RWPE1 (cell line): ENCODE measurements around the gene MRPS18A.

Experiments
- CTCF ChIA-PET: fragments of 350-600 bp; sonication (Branson Sonifier 250); formaldehyde crosslinking; extraction: SDS; loops from one replicate; lab custom pipeline; 2021; lab: Yijun Ruan, JAX
- POLR2A ChIA-PET: fragments of 400-600 bp; formaldehyde crosslinking; extraction: SDS; loops from one replicate; lab custom pipeline; 2020; ENCODE audit warnings: antibody characterized with exemption; ENCODE audit not compliant: low non-redundant PET; lab: Yijun Ruan, JAX
- DNase-seq: peaks from one replicate; pipeline ENCODE4 v3.0.0; 2012; ENCODE audit warnings: low spot score
- H3K27ac ChIP-seq: fragments of 450-650 bp; 2 replicates; pipeline ENCODE4 v1.5.1; 2017
- CTCF ChIP-seq: fragments of 450-650 bp; conservative IDR thresholded peaks from 2 replicates; pipeline ENCODE4 v1.5.1; 2017; ENCODE audit warnings: low read depth, mild to moderate bottlenecking

MRPS18A gene

GRCh38 chr6:43718387-43719105 is 31.0 kb upstream of the MRPS18A start:
- POLR2A ChIA-PET: no interaction called here
- H3K27ac ChIP-seq: no peak overlapping the region
- CTCF ChIA-PET: no interaction called here
- no peak for TF ChIP-seq CTCF
- no peak for DNase-seq

GRCh38 chr6:43717822-43718221 is 30.2 kb upstream of the MRPS18A start:
- POLR2A ChIA-PET: no interaction called here
- H3K27ac ChIP-seq: no peak overlapping the region
- CTCF ChIA-PET: no interaction called here
- TF ChIP-seq CTCF: no peak
- no peak for DNase-seq

GRCh38 chr6:43717389-43717788 is 29.8 kb upstream of the MRPS18A start:
- ChIA-PET CTCF (no interaction called here), POLR2A (no interaction called here)
- DNase-seq: no peak
- no peak overlapping the region for H3K27ac ChIP-seq
- TF ChIP-seq CTCF: no peak

GRCh38 chr6:43716099-43716498 is 28.5 kb upstream of the MRPS18A start:
- ChIA-PET POLR2A (no interaction called here), CTCF (no interaction called here)
- no peak overlapping the region for H3K27ac ChIP-seq
- no peak for TF ChIP-seq CTCF
- DNase-seq: no peak

GRCh38 chr6:43715056-43715788 is 27.6 kb upstream of the MRPS18A start:
- ChIA-PET CTCF (interaction anchor here (0.6 to 0.9 kb wide), 3 partner anchors 34 to 588 kb away, joined by 3 to 4 read pairs (median 3); no protein-coding TSS in a partner anchor), POLR2A (no interaction called here)
- no peak for TF ChIP-seq CTCF
- H3K27ac ChIP-seq: no peak overlapping the region
- no peak for DNase-seq

- DNase-seq: no peak
- POLR2A ChIA-PET: no interaction called here
- TF ChIP-seq CTCF: no peak
- no peak overlapping the region for H3K27ac ChIP-seq
- CTCF ChIA-PET: interaction anchor here (0.6 to 0.9 kb wide), 3 partner anchors 34 to 589 kb away, joined by 3 to 4 read pairs (median 3); no protein-coding TSS in a partner anchor
Observed at GRCh38 chr6:43714311-43715055, 26.9 kb upstream of the MRPS18A start.
